T-cell (primary cell): Measurements from ENCODE around the gene LGALS3BP. TPM values are rescaled to one million over a fixed set of nuclear protein-coding genes. Genes with fewer than 3 reads are reported as not detected.

Source experiments
- ATAC-seq, 4 experiments: fragments of 200-7000 bp in 3 of 4; fragments of 150-1000 bp in 1 of 4; cut with Tn5 transposase; replicated peaks in 1 of 4; 1 replicate in 3 of 4; 2 replicates in 1 of 4; pipeline ENCODE4 v1.10.0; 2021; ENCODE audit warnings: moderate library complexity in 3 of 4, mild to moderate bottlenecking in 2 of 4, moderate number of reproducible peaks in 1 of 4
- CTCF ChIA-PET, 2 donors: fragments of 300-600 bp; sonication (Branson Sonifier 250); formaldehyde crosslinking; loops; one replicate each; lab custom pipeline; 2022; ENCODE audit warnings: antibody characterized with exemption in 2 of 2; lab: Charles Lee
- POLR2A ChIA-PET, 2 donors: fragments of 300-600 bp; sonication (Branson Sonifier 250); formaldehyde crosslinking; loops; one replicate each; lab custom pipeline; 2022; ENCODE audit warnings: antibody characterized with exemption in 2 of 2; lab: Charles Lee
- DNase-seq, 35 experiments: peaks; one replicate each; pipeline versions ENCODE4 v3.0.0 to v3.0.0-alpha.2; 2013 to 2023
- H3K27ac ChIP-seq: one replicate; pipeline ENCODE4 v1.5.1; 2013; ENCODE audit warnings: low read length
- H3K27me3 ChIP-seq, 2 experiments: replicated peaks in 1 of 2; 1 replicate in 1 of 2; 2 replicates in 1 of 2; pipeline versions ENCODE4 v1.6.1 to v1.7.0; 2013; ENCODE audit warnings: low read length in 1 of 2, mixed read lengths in 1 of 2; ENCODE audit not compliant: control insufficient read depth in 2 of 2, insufficient read depth in 2 of 2; ENCODE audit errors: extremely low read depth in 1 of 2
- H3K36me3 ChIP-seq, 2 donors: 1 replicate in 1 of 2; 2 replicates in 1 of 2; pipeline versions ENCODE4 v1.6.1 to v1.7.0; 2013; ENCODE audit warnings: low read length in 1 of 2; ENCODE audit not compliant: control insufficient read depth in 2 of 2, insufficient read depth in 1 of 2; ENCODE audit errors: extremely low read depth in 1 of 2
- H3K4me1 ChIP-seq, 2 experiments: 1 replicate in 1 of 2; 2 replicates in 1 of 2; pipeline versions ENCODE4 v1.6.1 to v1.7.0; 2013; ENCODE audit warnings: low read length in 2 of 2, mixed read lengths in 1 of 2; ENCODE audit not compliant: insufficient read depth in 2 of 2, control insufficient read depth in 1 of 2; ENCODE audit errors: extremely low read depth in 1 of 2
- H3K4me3 ChIP-seq, 2 donors: 1 replicate in 1 of 2; 2 replicates in 1 of 2; pipeline versions ENCODE4 v1.5.1 to v1.7.0; 2013; ENCODE audit warnings: mild to moderate bottlenecking in 2 of 2, low read length in 1 of 2, moderate library complexity in 1 of 2; ENCODE audit not compliant: control insufficient read depth in 1 of 2; ENCODE audit errors: extremely low read depth in 1 of 2
- H3K9me3 ChIP-seq: 2 replicates; pipeline ENCODE4 v1.7.0; 2013
- H3K27ac Mint-ChIP-seq, 2 donors: one replicate each; pipeline ENCODE4 v1.8.0; 2020 to 2021; ENCODE audit warnings: mild to moderate bottlenecking in 2 of 2, mixed read lengths in 2 of 2
- H3K27me3 Mint-ChIP-seq, 2 donors: one replicate each; pipeline ENCODE4 v1.8.0; 2021 to 2022; ENCODE audit warnings: mixed read lengths in 2 of 2
- H3K36me3 Mint-ChIP-seq: one replicate; pipeline ENCODE4 v1.8.0; 2021; ENCODE audit warnings: mixed read lengths
- H3K4me1 Mint-ChIP-seq, 3 donors: one replicate each; pipeline ENCODE4 v1.8.0; 2020 to 2022; ENCODE audit warnings: mixed read lengths in 3 of 3, mild to moderate bottlenecking in 1 of 3
- H3K4me3 Mint-ChIP-seq, 3 donors: one replicate each; pipeline ENCODE4 v1.8.0; 2020 to 2022; ENCODE audit warnings: mild to moderate bottlenecking in 3 of 3, mixed read lengths in 3 of 3, moderate library complexity in 3 of 3
- H3K9me3 Mint-ChIP-seq, 3 donors: one replicate each; pipeline ENCODE4 v1.8.0; 2020 to 2022; ENCODE audit warnings: mixed read lengths in 3 of 3
- WGBS: methylation state at CpG from one replicate; pipeline ENCODE4 v1.1.5; 2013; ENCODE audit warnings: missing lambda C conversion rate; ENCODE audit not compliant: insufficient coverage; 5-methylcytosine and 5-hydroxymethylcytosine counted together
- total RNA-seq, 35 experiments: library from RNA in 6 of 35; stranded (reverse) in 6 of 35; fragments of 120-200 nt in 1 of 35; gene quantifications; one replicate each; pipeline versions ENCODE4 v1.2.1 to v1.2.4 and lab custom pipeline; 2013 to 2026

LGALS3BP gene
- total RNA-seq, 5 donors from 2014 or later (not counting 1 experiment from before 2014, with no cell fraction given), result 28.2 to 80.7 (median 51.6) TPM

DNA sequence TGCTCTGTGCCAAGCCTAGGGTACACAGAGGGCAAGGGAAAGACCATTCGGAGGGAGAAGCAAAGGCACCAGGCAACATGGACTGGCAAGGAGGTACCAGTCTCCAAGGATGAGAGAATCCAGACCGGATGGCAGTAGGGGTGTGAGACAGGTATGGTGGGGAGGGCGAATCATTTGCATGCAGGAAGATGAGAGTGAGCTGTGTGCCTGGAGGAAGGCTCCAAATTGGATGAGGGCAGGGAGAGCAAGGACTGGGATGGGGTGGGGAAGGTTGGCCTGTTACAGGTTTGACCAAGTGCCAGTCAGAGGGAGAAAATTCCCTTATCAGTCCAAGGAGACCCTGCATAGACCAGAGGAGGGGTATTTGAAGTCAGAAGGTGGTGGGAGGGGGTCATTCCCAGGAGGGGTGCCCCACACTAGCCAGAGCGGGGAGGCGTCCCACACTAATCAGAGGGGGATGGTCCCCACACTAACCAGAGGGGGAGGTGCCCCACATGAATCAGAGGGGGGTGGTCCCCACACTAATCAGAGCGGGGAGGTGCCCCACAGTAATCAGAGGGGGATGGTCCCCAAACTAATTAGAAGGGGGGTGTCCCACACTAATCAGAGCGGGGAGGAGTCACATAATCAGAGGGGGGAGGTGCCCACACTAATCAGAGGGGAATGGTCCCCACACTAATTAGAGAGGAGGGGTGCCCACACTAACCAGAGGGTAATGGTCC lies 29.1 kb upstream of the LGALS3BP start:
- ATAC-seq, result no peak

DNA sequence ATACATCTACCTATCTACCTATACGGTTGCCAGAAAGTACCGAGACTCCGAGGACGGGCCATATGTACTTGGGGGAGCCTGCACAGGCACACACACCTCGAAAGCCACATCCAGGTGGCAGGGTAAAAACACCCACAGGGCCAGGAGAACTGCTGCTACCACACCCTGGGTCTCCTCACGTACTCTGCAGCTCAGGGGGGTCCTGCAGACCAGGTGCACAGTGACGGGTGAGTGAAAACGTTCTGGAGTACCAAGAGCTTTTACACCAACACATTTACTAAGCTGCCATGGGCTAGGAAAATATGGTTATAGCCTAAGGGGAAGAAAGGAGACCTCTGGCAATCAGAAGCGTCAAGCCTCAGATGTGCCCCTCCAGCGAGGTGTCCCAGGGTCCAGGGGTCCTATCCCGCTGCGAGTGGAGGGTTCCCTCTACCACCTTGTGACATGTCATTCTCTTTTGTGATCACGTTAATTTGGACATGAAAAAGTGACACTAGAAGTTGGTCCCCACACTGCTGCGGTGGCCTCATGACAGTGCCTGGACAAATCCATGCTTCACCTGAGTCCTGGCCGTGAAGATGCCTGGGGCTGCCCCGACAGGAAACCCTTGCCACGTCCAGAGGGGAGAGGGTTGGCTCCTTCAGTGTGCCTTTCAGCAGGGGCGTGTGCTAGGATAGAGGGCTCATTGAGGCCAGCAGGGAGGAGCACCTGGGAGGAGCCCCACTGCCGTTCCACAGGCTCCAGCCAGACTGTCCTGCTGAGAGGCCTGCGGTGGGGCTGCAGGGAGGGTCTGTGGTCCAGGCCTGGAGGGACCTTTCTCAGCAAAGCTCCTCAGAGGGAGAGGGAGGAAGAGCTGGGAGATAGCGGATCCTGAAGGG lies 28.0 kb upstream of the LGALS3BP start:
- Mint-ChIP-seq H3K4me3 (peak overlapping the region; percentile 85 to 87 (median 86)), H3K9me3 (no peaks in the 10 kb centered on the region), H3K36me3 (no peaks in the 10 kb centered on the region), H3K4me1 (peaks cover 54 to 59% (median 55%) of the 10 kb centered on the region in 3 donors), H3K27me3 (no peaks in the 10 kb centered on the region), H3K27ac (peak overlapping the region; percentile 59 to 92)
- no peak overlapping the region for H3K27ac ChIP-seq
- CTCF ChIA-PET, result no interaction called here
- H3K4me3 ChIP-seq, result no peak overlapping the region
- H3K4me1 ChIP-seq, result peaks cover 20 to 56% of the 10 kb centered on the region in 2 experiments
- POLR2A ChIA-PET, result no interaction called here
- 74% methylated on average over 14 of the region's 21 CpGs for WGBS
- no peaks in the 10 kb centered on the region for H3K9me3 ChIP-seq
- DNase-seq (no peak), ATAC-seq (no peak)
- H3K27me3 ChIP-seq, result no peaks in the 10 kb centered on the region
- peaks cover 0 to 12% of the 10 kb centered on the region in 2 donors for H3K36me3 ChIP-seq

More for the DNA sequence above, 29.1 kb upstream of the LGALS3BP start:
- DNase-seq, result no peak
- ChIA-PET CTCF (no interaction called here), POLR2A (interaction anchor here (0.6 to 0.7 kb wide), 3 partner anchors 28 to 750 kb away, joined by 3 to 4 read pairs (median 3); no protein-coding TSS in a partner anchor)
- no peaks in the 10 kb centered on the region for H3K27me3 ChIP-seq
- Mint-ChIP-seq H3K27me3 (no peaks in the 10 kb centered on the region), H3K9me3 (no peaks in the 10 kb centered on the region), H3K36me3 (no peaks in the 10 kb centered on the region), H3K4me1 (peaks cover 48 to 53% (median 49%) of the 10 kb centered on the region in 3 donors), H3K27ac (peak overlapping the region; percentile 92 to 94), H3K4me3 (peak overlapping the region; percentile 85 to 87 (median 86))
- WGBS, result 90% methylated on average over 3 of the region's 7 CpGs
- peak overlapping the region; percentile 63 for H3K27ac ChIP-seq
- peaks cover 20 to 50% of the 10 kb centered on the region in 2 experiments for H3K4me1 ChIP-seq
- peaks cover 0 to 4% of the 10 kb centered on the region in 2 donors for H3K36me3 ChIP-seq
- peak overlapping the region; percentile 72 to 88 for H3K4me3 ChIP-seq
- H3K9me3 ChIP-seq, result no peaks in the 10 kb centered on the region

DNA sequence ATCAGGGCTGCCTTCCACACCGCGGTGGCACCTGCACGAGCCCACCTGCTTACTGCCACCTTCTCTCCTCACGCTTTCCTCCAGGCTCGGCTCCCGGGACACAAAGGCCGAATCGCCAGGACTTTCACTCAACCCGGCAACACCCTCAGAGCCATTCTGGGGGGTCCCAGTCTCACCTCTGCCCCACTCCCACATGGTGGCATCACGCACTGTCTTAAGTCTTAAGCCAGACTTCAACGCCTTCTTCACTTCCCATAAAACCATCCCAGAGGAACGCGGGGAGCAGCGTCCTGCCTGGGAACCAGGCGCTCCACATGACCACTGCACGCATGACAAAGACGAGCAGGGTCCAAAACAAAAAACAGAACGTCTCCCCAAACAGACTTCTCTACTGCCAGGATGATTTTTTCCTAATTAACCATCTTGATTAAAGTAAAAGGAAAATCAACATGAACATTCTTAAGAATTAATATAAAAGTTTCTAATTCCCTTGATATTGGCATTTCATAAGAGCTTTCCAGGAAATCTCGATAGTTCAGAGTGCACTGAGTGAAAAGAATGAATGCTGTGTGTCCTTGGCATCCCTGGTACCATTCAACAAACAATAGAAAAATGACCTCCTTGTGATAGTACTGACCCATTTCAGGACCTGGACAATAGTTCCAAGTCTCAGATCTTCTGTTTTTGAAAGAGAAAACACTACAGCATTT lies 27.2 kb upstream of the LGALS3BP start:
- H3K27ac Mint-ChIP-seq, result peak overlapping the region; percentile 59 to 78
- Histone ChIP-seq H3K4me1 (peaks cover 20 to 57% of the 10 kb centered on the region in 2 experiments), H3K36me3 (peaks cover 0 to 18% of the 10 kb centered on the region in 2 donors), H3K27ac (no peak overlapping the region), H3K9me3 (no peaks in the 10 kb centered on the region), H3K27me3 (no peaks in the 10 kb centered on the region), H3K4me3 (no peak overlapping the region)
- DNase-seq (no peak), ATAC-seq (no peak)
- peaks cover 61 to 65% (median 61%) of the 10 kb centered on the region in 3 donors for H3K4me1 Mint-ChIP-seq
- H3K27me3 Mint-ChIP-seq, result no peaks in the 10 kb centered on the region
- ChIA-PET CTCF (no interaction called here), POLR2A (no interaction called here)
- WGBS, result 92% methylated on average over 7 of the region's 19 CpGs
- H3K36me3 Mint-ChIP-seq, result peaks cover 5% of the 10 kb centered on the region
- H3K9me3 Mint-ChIP-seq, result no peaks in the 10 kb centered on the region
- peak overlapping the region; percentile 64 to 86 (median 85) for H3K4me3 Mint-ChIP-seq

DNA sequence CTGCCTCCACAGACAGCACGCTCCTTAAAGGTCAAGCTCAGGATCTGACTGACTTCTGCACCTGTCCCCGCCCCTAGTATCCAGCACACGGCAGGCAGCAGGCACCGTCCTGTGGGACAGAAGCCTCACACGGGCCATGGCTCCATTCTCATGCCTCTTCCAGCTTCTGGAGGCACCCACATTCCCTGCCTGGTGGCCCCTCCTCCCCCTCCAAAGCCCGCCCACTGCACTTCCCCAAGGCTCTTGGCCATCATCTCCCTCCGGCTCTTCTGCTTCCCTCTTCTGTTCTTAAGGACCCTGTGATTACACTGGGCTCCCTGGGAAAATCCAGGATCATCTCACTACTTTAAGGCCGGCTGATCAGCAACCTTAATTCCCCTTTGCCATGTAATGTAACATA lies 26.3 kb upstream of the LGALS3BP start:
- Histone ChIP-seq H3K4me3 (no peak overlapping the region), H3K4me1 (peaks cover 20 to 57% of the 10 kb centered on the region in 2 experiments), H3K27me3 (no peaks in the 10 kb centered on the region), H3K27ac (peak overlapping the region; percentile 9), H3K36me3 (peaks cover 0 to 18% of the 10 kb centered on the region in 2 donors), H3K9me3 (no peaks in the 10 kb centered on the region)
- 83% methylated on average over 7 of the region's 8 CpGs for WGBS
- DNase-seq (no peak), ATAC-seq (no peak)
- Mint-ChIP-seq H3K36me3 (peaks cover 5% of the 10 kb centered on the region), H3K9me3 (no peaks in the 10 kb centered on the region), H3K4me1 (peaks cover 62 to 69% (median 67%) of the 10 kb centered on the region in 3 donors), H3K27me3 (no peaks in the 10 kb centered on the region), H3K4me3 (peak overlapping the region; percentile 6 to 85 (median 45)), H3K27ac (peak overlapping the region; percentile 27 to 84)
- POLR2A ChIA-PET, result no interaction called here
- CTCF ChIA-PET, result interaction anchor here in 1 of 2 donors (0.9 kb wide), 1 partner anchor 18 kb away, joined by 3 read pairs; no protein-coding TSS in a partner anchor

DNA sequence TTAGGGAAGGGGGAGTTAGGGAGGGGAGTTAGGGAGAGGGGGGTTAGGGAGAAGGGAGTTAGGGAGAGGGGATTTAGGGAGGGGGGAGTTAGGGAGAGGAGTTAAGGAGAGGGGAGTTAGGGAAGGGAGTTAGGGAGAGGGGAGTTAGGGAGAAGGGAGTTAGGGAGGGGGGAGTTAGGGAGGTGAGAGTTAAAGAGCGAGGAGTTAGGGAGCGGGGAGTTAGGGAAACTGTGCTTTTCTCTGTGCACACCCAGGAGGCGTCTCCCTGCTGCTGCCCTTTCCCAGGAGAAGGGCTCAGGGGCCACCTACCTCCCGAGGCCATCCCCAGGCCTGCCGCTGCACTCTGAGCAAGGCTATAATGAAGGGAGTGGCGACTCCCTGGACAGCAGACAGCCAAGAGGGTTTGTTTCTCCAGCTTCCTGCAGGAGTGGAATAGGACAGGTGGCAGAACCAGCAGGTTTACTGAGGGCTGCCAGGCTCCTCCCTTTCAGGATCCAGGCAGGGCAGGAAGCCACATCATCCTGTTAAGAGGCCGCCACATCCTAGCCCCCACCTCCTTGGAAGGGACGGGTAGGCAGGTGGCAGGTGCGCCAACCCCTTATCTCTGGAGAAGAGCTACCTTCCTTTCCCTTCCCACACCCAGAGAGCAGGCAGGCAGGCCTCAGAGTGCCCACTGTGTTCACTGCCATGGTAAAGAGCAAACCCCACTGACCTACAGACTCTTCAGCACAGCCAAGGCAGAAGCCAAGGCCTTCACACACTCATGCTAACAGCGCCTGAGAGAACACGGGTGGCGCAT lies 25.5 kb upstream of the LGALS3BP start:
- H3K4me3 Mint-ChIP-seq, result peak overlapping the region in 2 of 3 donors; percentile 28 to 85
- peak in 7 of 35 experiments; percentile 11 to 37 (median 25) for DNase-seq
- POLR2A ChIA-PET, result no interaction called here
- peaks cover 20 to 55% of the 10 kb centered on the region in 2 experiments for H3K4me1 ChIP-seq
- H3K27ac ChIP-seq, result peak overlapping the region; percentile 9
- H3K36me3 Mint-ChIP-seq, result peaks cover 7% of the 10 kb centered on the region
- H3K9me3 ChIP-seq, result no peaks in the 10 kb centered on the region
- H3K9me3 Mint-ChIP-seq, result no peaks in the 10 kb centered on the region
- WGBS, result 67% methylated on average over 12 of the region's 12 CpGs
- CTCF ChIA-PET, result interaction anchor here in 1 of 2 donors (0.9 kb wide), 1 partner anchor 17 kb away, joined by 3 read pairs; no protein-coding TSS in a partner anchor
- H3K36me3 ChIP-seq, result peaks cover 0 to 23% of the 10 kb centered on the region in 2 donors
- H3K4me3 ChIP-seq, result peak overlapping the region in 1 of 2 donors; percentile 23
- peak overlapping the region; percentile 27 to 84 for H3K27ac Mint-ChIP-seq
- no peaks in the 10 kb centered on the region for H3K27me3 Mint-ChIP-seq
- no peaks in the 10 kb centered on the region for H3K27me3 ChIP-seq
- H3K4me1 Mint-ChIP-seq, result peaks cover 57 to 65% (median 62%) of the 10 kb centered on the region in 3 donors
- peak in 2 of 4 experiments; percentile 8 to 22 for ATAC-seq
